ENCODE results near the gene PTGIR. TPM values are rescaled to one million over a fixed set of nuclear protein-coding genes. Genes with fewer than 3 reads are reported as not detected.
A peak's percentile ranks its signal among the peaks of the same experiment; 100 is the strongest.
"Not testable (repeated sequence)": the region's sequence is repeated elsewhere in the genome, so short reads cannot be mapped to it uniquely, and the experiment has no call there.

The PTGIR gene
- total RNA-seq, 2 donors from 2014 or later, result 0.82 TPM

DNA sequence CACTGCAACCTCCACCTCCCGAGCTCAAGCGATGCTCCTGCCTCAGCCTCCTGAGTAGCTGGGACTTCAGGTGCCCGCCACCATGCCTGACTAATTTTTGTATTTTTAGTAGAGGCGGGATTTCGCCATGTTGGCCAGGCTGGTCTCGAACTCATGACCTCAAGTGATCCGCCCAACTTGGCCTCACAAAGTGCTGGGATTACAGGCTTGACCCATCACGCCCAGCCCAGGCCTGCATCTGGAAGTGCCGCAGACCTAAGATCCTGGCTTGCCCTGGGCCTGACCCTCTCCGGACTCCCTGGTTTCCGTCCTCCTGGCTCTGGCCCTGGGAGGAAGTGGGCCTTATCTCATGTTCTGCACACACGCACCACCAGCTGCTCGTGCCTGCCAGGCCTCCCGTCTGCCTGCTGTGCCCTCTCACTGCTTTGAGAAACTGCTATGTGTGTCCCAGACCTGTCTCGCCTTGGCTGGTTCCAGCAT lies 4.7 kb upstream of the PTGIR start:
- H3K27ac ChIP-seq, result no peak overlapping the region
- no peak overlapping the region for H3K4me3 ChIP-seq
- no peaks in the 10 kb centered on the region for H3K36me3 ChIP-seq
- TF ChIP-seq, protein P1, sequence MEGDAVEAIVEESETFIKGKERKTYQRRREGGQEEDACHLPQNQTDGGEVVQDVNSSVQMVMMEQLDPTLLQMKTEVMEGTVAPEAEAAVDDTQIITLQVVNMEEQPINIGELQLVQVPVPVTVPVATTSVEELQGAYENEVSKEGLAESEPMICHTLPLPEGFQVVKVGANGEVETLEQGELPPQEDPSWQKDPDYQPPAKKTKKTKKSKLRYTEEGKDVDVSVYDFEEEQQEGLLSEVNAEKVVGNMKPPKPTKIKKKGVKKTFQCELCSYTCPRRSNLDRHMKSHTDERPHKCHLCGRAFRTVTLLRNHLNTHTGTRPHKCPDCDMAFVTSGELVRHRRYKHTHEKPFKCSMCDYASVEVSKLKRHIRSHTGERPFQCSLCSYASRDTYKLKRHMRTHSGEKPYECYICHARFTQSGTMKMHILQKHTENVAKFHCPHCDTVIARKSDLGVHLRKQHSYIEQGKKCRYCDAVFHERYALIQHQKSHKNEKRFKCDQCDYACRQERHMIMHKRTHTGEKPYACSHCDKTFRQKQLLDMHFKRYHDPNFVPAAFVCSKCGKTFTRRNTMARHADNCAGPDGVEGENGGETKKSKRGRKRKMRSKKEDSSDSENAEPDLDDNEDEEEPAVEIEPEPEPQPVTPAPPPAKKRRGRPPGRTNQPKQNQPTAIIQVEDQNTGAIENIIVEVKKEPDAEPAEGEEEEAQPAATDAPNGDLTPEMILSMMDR (IDR thresholded peaks at IDR 0.05), result no peak
- intact Hi-C loops (cut with DNase I), result no loop called here
- DNase-seq, result no peak
- no peaks in the 10 kb centered on the region for H3K27me3 ChIP-seq
- no peak overlapping the region for H3K9ac ChIP-seq (ENCODE audit: low read depth in 2 of 2, low read length in 2 of 2)
- H3K9me3 ChIP-seq, result no peaks in the 10 kb centered on the region
- H3K4me1 ChIP-seq, result peaks cover 5% of the 10 kb centered on the region

DNA sequence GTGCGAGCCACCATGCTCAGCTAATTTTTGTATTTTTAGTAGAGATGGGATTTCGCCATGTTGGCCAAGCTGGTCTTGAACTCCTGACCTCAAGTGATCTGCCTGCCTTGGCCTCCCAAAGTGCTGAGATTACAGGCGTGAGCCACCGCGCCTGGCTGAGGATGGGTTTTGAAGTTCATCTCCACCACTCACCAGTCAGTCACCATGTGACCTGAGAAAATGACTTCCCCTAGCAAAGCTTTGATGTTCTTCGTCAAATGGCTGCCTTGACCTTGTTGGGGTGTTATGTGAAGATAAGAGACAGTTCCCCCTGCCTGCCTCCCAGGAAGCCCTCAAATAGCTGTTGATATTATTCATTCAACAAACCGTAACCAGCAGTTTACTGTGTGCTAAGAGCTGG lies 4.1 kb upstream of the PTGIR start:
- H3K36me3 ChIP-seq; H3K9ac ChIP-seq (ENCODE audit: low read depth in 2 of 2, low read length in 2 of 2); intact Hi-C loops (cut with DNase I); H3K27me3 ChIP-seq; H3K4me1 ChIP-seq; H3K9me3 ChIP-seq; H3K4me3 ChIP-seq; DNase-seq; H3K27ac ChIP-seq: not testable (repeated sequence)

DNA sequence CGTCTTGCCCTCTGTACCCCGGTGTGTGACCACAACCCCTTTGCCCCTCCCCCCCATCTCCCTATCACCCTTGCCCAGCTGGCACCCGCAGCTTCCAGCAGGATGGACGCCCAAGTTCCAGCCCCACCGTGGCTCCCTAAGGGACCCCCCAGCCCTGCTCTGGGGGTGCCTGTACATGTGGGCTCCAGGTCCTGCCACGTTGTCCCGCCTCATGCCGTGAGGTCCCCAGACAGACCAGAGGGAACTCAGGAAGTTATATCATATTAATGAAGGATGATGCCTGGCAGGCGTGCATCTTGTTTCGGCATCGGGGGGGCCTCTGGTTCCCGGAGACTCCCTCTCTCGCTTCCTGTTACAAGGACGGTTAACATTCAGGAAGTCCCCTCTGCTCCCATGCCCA lies 1.6 kb upstream of the PTGIR start:
- Histone ChIP-seq H3K4me1 (no peaks in the 10 kb centered on the region), H3K9ac (ENCODE audit: low read depth in 2 of 2, low read length in 2 of 2) (no peak overlapping the region), H3K27ac (peak overlapping the region; percentile 57), H3K9me3 (no peaks in the 10 kb centered on the region), H3K4me3 (no peak overlapping the region), H3K36me3 (no peaks in the 10 kb centered on the region), H3K27me3 (no peaks in the 10 kb centered on the region)
- intact Hi-C loops (cut with DNase I), result no loop called here
- no peak for DNase-seq
- TF ChIP-seq, protein P1 (IDR thresholded peaks at IDR 0.05), result no peak

DNA sequence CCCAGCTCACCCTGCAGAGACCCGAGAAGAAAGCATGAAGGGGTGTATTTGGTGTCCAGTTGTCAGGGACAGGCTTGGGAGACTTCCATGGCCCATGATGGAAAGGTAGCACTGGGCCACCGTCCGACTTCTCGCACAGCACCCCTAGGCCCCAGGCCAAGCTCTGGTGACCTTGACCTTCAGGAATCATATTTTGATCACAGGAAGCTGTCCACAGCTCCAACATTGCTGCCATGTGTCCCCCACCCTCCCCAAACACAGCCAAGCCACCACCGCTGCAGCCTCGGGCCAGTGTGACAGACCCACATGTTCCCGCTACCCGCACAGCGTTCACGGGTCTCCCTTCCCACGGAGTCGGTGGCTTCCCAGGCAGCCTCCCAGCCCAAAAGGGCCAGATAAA lies 842 bp upstream of the PTGIR start:
- Histone ChIP-seq H3K9me3 (no peaks in the 10 kb centered on the region), H3K9ac (ENCODE audit: low read depth in 2 of 2, low read length in 2 of 2) (peak overlapping the region in 1 of 2 donors; percentile 39), H3K4me3 (no peak overlapping the region), H3K36me3 (no peaks in the 10 kb centered on the region), H3K4me1 (no peaks in the 10 kb centered on the region), H3K27ac (peak overlapping the region; percentile 57), H3K27me3 (no peaks in the 10 kb centered on the region)
- intact Hi-C loops (cut with DNase I), result no loop called here
- TF ChIP-seq, protein P1 (IDR thresholded peaks at IDR 0.05), result no peak
- no peak for DNase-seq

DNA sequence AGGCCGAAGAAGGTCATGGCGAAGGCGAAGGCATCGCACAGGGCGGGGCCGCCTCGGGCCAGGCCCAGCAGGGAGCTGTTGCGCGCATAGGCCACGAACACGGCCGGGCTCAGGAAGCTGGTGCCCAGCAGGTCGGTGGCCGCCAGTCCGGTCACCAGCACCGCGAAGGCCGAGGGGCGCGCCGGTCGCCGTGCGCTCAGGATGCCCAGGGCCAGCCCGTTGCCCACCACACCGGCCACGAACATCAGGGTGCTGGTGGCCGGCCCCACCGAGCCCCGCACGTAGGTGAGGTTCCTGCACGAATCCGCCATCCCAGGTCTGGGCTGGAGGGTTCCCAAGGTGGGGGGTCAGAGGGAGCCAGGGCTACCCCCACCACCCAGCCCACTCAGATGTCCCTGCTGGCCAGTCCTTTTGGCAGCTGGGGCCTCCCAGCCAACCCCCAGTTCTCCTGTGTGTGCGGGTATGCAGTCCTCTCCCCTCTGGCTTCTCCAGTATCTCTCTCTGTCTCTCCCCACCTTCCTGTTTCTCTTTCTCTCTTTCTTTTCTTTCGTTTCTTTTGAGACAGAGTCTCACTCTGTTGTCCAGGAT lies 880 bp downstream of the PTGIR start:
- Histone ChIP-seq H3K9me3 (no peaks in the 10 kb centered on the region), H3K27ac (no peak overlapping the region), H3K36me3 (no peaks in the 10 kb centered on the region), H3K9ac (ENCODE audit: low read depth in 2 of 2, low read length in 2 of 2) (peak overlapping the region in 1 of 2 donors; percentile 24), H3K4me3 (no peak overlapping the region), H3K27me3 (no peaks in the 10 kb centered on the region), H3K4me1 (peaks cover 5% of the 10 kb centered on the region)
- TF ChIP-seq, protein P1 (IDR thresholded peaks at IDR 0.05), result no peak
- DNase-seq, result no peak
- intact Hi-C loops (cut with DNase I), result no loop called here

DNA sequence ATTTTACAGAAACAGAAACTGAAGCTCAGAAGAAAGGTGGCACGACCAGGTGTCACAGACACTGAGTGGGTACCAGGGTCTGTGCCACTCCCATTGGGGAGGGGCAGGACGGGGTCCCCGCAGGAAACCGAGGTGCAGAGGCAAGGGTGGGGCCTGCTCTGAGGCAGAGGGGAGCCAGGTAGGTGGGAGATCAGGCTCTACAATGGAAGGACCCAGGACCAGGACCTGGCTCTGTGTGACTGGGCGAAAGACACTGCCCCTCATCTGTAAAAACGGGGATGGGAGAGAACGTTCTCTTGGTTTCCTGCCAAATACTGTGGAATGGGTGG lies 2.8 kb downstream of the PTGIR start:
- no peak overlapping the region for H3K4me3 ChIP-seq

More for the DNA sequence above, 2.8 kb downstream of the PTGIR start:
- H3K27ac ChIP-seq, result no peak overlapping the region
- H3K27me3 ChIP-seq, result no peaks in the 10 kb centered on the region
- peaks cover 5% of the 10 kb centered on the region for H3K4me1 ChIP-seq
- intact Hi-C loops (cut with DNase I), result no loop called here
- H3K9me3 ChIP-seq, result no peaks in the 10 kb centered on the region
- TF ChIP-seq, protein P1 (IDR thresholded peaks at IDR 0.05), result no peak
- no peaks in the 10 kb centered on the region for H3K36me3 ChIP-seq
- no peak overlapping the region for H3K9ac ChIP-seq (ENCODE audit: low read depth in 2 of 2, low read length in 2 of 2)
- DNase-seq, result no peak
